Mesendoderm (in vitro differentiated cells): ENCODE data around the gene TMEFF1.

Experiments
- DNase-seq: peaks from one replicate; pipeline ENCODE4 v3.0.0; 2013
- H2AK5ac ChIP-seq: 2 replicates; pipeline ENCODE4 v1.6.1; 2013; ENCODE audit warnings: low read length, inconsistent platforms
- H2BK120ac ChIP-seq: 2 replicates; pipeline ENCODE4 v1.6.1; 2013; ENCODE audit warnings: low read depth, mild to moderate bottlenecking, low read length, moderate library complexity, mixed read lengths
- H2BK15ac ChIP-seq: replicated peaks from 2 replicates; pipeline ENCODE4 v1.6.1; 2013; ENCODE audit warnings: low read depth, mild to moderate bottlenecking, moderate library complexity
- H2BK5ac ChIP-seq: 2 replicates; pipeline ENCODE4 v1.6.1; 2013; ENCODE audit warnings: low read length, inconsistent platforms
- H3K18ac ChIP-seq: 2 replicates; pipeline ENCODE4 v1.6.1; 2013; ENCODE audit warnings: mild to moderate bottlenecking, low read length, mixed read lengths
- H3K23ac ChIP-seq: one replicate; pipeline ENCODE4 v1.6.1; 2013; ENCODE audit warnings: low read length
- H3K27ac ChIP-seq: 2 replicates; pipeline ENCODE4 v1.5.1; 2013; ENCODE audit warnings: low read depth, mild to moderate bottlenecking, inconsistent platforms, low read length, moderate library complexity
- H3K27me3 ChIP-seq: 2 replicates; pipeline ENCODE4 v1.6.1; 2013; ENCODE audit warnings: low read length, control low read depth, mild to moderate bottlenecking, inconsistent platforms; ENCODE audit not compliant: insufficient read depth, poor library complexity
- H3K36me3 ChIP-seq: 2 replicates; pipeline ENCODE4 v1.6.1; 2013; ENCODE audit warnings: low read length, inconsistent platforms; ENCODE audit not compliant: control insufficient read depth, insufficient read depth
- H3K4ac ChIP-seq: one replicate; pipeline ENCODE4 v1.6.1; 2013; ENCODE audit warnings: low read depth, mild to moderate bottlenecking, low read length, moderate library complexity
- H3K4me1 ChIP-seq: 2 replicates; pipeline ENCODE4 v1.6.1; 2013; ENCODE audit warnings: low read depth, low read length, inconsistent platforms; ENCODE audit not compliant: control insufficient read depth
- H3K4me2 ChIP-seq: 2 replicates; pipeline ENCODE4 v1.6.1; 2013; ENCODE audit warnings: low read length
- H3K4me3 ChIP-seq: 2 replicates; pipeline ENCODE4 v1.5.1; 2013; ENCODE audit warnings: mild to moderate bottlenecking, low read length
- H3K56ac ChIP-seq: one replicate; pipeline ENCODE4 v1.6.1; 2013; ENCODE audit warnings: low read length
- H3K79me1 ChIP-seq: 2 replicates; pipeline ENCODE4 v1.6.1; 2013; ENCODE audit warnings: low read length, inconsistent platforms
- H3K79me2 ChIP-seq: 2 replicates; pipeline ENCODE4 v1.6.1; 2013; ENCODE audit warnings: mild to moderate bottlenecking, low read length; ENCODE audit not compliant: control insufficient read depth, insufficient read depth
- H3K9ac ChIP-seq: 2 replicates; pipeline ENCODE4 v1.6.1; 2013; ENCODE audit warnings: low read length, inconsistent platforms
- H4K5ac ChIP-seq: one replicate; pipeline ENCODE4 v1.6.1; 2013; ENCODE audit warnings: low read length
- H4K8ac ChIP-seq: one replicate; pipeline ENCODE4 v1.6.1; 2013; ENCODE audit warnings: low read depth, mild to moderate bottlenecking, control low read depth, low read length, moderate library complexity
- WGBS: extraction: QIAGEN DNeasy Blood & Tissue Kit; methylation state at CpG from one replicate; pipeline ENCODE4 v1.1.7; 2013; ENCODE audit warnings: low lambda C conversion rate, missing lambda C conversion rate; ENCODE audit not compliant: insufficient coverage; ENCODE audit errors: extremely low coverage; 5-methylcytosine and 5-hydroxymethylcytosine counted together

The TMEFF1 gene

DNA sequence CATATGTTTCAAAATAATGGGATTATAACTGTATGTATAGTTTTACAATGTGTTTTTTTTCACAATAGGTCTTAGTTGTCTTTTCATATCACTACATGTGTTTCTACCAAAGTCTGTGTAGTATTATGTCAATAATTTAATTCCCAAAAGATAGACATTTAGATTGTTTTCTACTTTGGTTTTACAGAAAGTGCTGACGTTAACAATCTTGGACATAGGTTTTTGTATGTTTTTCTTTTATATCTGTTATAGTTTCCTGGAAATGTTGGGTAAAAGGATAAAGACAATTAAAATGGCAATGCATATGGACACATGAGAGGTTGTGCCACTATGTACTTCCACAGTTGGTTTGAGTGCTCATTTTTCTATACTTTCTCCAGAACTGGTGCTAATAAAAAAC, 15.2 kb downstream of the TMEFF1 start:
- H2BK5ac ChIP-seq = no peak overlapping the region

DNA sequence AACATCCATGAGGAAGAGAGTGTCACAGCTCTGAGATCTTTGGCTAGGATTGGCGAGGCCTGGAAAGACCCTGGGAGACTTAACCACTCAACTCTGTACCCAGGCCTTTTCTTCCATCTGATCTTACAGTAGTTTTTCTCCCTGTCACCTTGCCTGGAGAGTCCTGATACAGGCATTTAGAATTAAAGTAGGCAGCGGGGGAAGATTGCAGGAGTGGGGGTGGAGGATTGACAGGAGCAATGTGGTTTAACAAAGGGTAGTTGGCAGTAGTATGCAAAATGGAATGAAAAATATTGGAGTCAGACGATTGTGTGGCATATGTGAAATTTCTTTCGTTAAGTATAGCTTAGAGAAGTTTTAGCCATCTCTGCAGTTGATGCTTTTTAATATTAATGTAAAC, 16.9 kb downstream of the TMEFF1 start:
- WGBS = no CpG with 5 or more reads among the region's 4 CpGs
- Histone ChIP-seq H2BK5ac (no peak overlapping the region), H4K8ac (no peak overlapping the region), H3K4ac (no peak overlapping the region), H4K5ac (no peak overlapping the region), H3K79me2 (peaks cover 44% of the 10 kb centered on the region), H3K27ac (no peak overlapping the region), H3K4me3 (no peak overlapping the region), H3K27me3 (no peaks in the 10 kb centered on the region), H3K56ac (no peak overlapping the region), H2BK120ac (no peak overlapping the region), H3K36me3 (no peaks in the 10 kb centered on the region), H3K9ac (peak overlapping the region; percentile 25), H3K23ac (no peak overlapping the region), H2AK5ac (no peak overlapping the region), H3K18ac (no peak overlapping the region), H2BK15ac (no peak overlapping the region), H3K4me2 (no peak overlapping the region), H3K4me1 (peaks cover 4% of the 10 kb centered on the region), H3K79me1 (peaks cover 11% of the 10 kb centered on the region)
- DNase-seq = no peak

More for the DNA sequence above, 15.2 kb downstream of the TMEFF1 start:
- H2BK120ac ChIP-seq = no peak overlapping the region
- H3K79me2 ChIP-seq = peaks cover 46% of the 10 kb centered on the region
- no peaks in the 10 kb centered on the region for H3K36me3 ChIP-seq
- peaks cover 9% of the 10 kb centered on the region for H3K79me1 ChIP-seq
- no peak overlapping the region for H3K4ac ChIP-seq
- H3K23ac ChIP-seq = no peak overlapping the region
- WGBS = no CpG with 5 or more reads among the region's 1 CpG
- H3K4me2 ChIP-seq = no peak overlapping the region
- no peak overlapping the region for H3K27ac ChIP-seq
- H3K4me1 ChIP-seq = peaks cover 4% of the 10 kb centered on the region
- H3K18ac ChIP-seq = no peak overlapping the region
- DNase-seq = no peak
- H3K4me3 ChIP-seq = no peak overlapping the region
- H3K27me3 ChIP-seq = no peaks in the 10 kb centered on the region
- no peak overlapping the region for H3K9ac ChIP-seq
- no peak overlapping the region for H2AK5ac ChIP-seq
- H2BK15ac ChIP-seq = no peak overlapping the region
- no peak overlapping the region for H3K56ac ChIP-seq
- no peak overlapping the region for H4K8ac ChIP-seq
- H4K5ac ChIP-seq = no peak overlapping the region

DNA sequence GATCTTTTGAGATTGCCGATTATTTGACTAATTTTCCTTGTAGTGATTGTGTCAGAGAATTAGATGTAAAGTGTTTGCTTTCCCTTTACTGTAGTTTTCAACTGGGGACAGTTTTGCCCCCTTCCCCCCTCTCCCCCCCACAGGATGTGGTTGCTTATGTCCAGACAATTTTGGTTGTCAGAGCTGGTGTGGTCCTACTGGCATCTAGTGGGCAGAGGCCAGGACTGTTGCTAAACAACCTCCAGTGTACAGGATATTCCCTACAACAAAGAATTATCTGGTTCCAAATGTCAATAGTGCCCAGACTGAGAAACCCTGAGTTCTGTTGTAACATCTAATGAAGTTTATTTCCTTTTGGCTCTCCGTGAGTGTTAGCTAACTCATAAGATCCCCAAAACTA, 20.0 kb downstream of the TMEFF1 start:
- Histone ChIP-seq H3K79me1 (peaks cover 16% of the 10 kb centered on the region), H3K23ac (no peak overlapping the region), H3K56ac (no peak overlapping the region), H3K18ac (peak overlapping the region; percentile 51), H3K9ac (no peak overlapping the region), H3K27ac (no peak overlapping the region), H3K4me3 (no peak overlapping the region), H3K36me3 (no peaks in the 10 kb centered on the region), H3K4me2 (no peak overlapping the region), H3K27me3 (no peaks in the 10 kb centered on the region), H3K79me2 (peaks cover 44% of the 10 kb centered on the region), H4K5ac (no peak overlapping the region), H4K8ac (no peak overlapping the region), H3K4me1 (peaks cover 4% of the 10 kb centered on the region), H2AK5ac (no peak overlapping the region), H3K4ac (no peak overlapping the region), H2BK120ac (no peak overlapping the region), H2BK5ac (no peak overlapping the region), H2BK15ac (no peak overlapping the region)
- WGBS = no CpG with 5 or more reads among the region's 2 CpGs
- no peak for DNase-seq

DNA sequence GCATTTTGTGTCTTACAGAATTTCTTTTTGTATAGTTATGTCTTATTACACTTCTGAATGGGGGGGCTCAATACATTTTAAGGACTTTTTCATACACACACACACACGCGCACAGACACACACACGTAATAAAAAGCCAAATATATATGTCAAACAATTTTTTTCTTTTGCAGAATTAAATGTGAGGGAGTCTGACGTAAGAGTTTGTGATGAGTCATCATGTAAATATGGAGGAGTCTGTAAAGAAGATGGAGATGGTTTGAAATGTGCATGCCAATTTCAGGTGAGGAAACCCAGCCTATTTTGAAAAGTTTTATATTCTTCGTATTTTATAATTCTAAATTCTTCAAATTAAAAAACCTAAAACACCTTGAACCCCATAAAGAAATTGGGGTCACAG, 25.6 kb downstream of the TMEFF1 start:
- H3K79me2 ChIP-seq = peaks cover 21% of the 10 kb centered on the region
- H2BK5ac ChIP-seq = no peak overlapping the region
- no peak overlapping the region for H2BK120ac ChIP-seq
- H2BK15ac ChIP-seq = no peak overlapping the region
- no peak overlapping the region for H3K4ac ChIP-seq
- H3K18ac ChIP-seq = no peak overlapping the region
- no peak overlapping the region for H3K27ac ChIP-seq
- no peaks in the 10 kb centered on the region for H3K4me1 ChIP-seq
- H3K4me3 ChIP-seq = no peak overlapping the region
- no peaks in the 10 kb centered on the region for H3K27me3 ChIP-seq
- no peak overlapping the region for H3K4me2 ChIP-seq
- H3K23ac ChIP-seq = no peak overlapping the region
- H3K9ac ChIP-seq = no peak overlapping the region
- no peak overlapping the region for H2AK5ac ChIP-seq
- H4K8ac ChIP-seq = no peak overlapping the region
- peaks cover 12% of the 10 kb centered on the region for H3K79me1 ChIP-seq
- WGBS = no CpG with 5 or more reads among the region's 5 CpGs
- no peaks in the 10 kb centered on the region for H3K36me3 ChIP-seq
- no peak overlapping the region for H3K56ac ChIP-seq
- DNase-seq = no peak
- H4K5ac ChIP-seq = no peak overlapping the region

DNA sequence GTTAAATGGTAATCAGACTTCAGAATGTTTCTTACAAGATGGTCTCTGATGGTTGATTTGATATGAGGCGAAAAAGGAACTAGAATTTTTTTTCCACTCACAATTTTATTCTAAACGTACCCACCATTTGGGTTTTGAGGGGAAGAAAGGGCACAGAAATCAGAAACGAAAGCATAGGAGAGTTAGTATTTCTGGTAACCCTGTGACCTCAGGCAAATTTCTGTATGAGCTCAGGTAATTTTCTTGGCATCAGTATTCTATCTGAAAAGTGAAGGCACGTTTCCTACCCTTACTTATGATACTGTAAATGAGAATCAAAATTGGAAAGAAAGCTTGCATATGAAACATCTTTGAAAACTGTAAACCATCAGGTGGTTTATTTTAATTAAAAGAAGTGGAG, 26.5 kb downstream of the TMEFF1 start:
- no peak overlapping the region for H2BK5ac ChIP-seq
- H2BK15ac ChIP-seq = no peak overlapping the region
- no peaks in the 10 kb centered on the region for H3K36me3 ChIP-seq
- no peak overlapping the region for H3K23ac ChIP-seq
- H3K4me1 ChIP-seq = no peaks in the 10 kb centered on the region
- H3K9ac ChIP-seq = no peak overlapping the region
- H3K27me3 ChIP-seq = no peaks in the 10 kb centered on the region
- no peak overlapping the region for H3K4me2 ChIP-seq
- H2AK5ac ChIP-seq = no peak overlapping the region
- H3K4me3 ChIP-seq = no peak overlapping the region
- H2BK120ac ChIP-seq = no peak overlapping the region
- H3K18ac ChIP-seq = no peak overlapping the region
- H3K79me2 ChIP-seq = peaks cover 20% of the 10 kb centered on the region
- WGBS = no CpG with 5 or more reads among the region's 4 CpGs
- no peak overlapping the region for H3K56ac ChIP-seq
- H4K5ac ChIP-seq = no peak overlapping the region
- H3K4ac ChIP-seq = no peak overlapping the region
- no peak for DNase-seq
- H4K8ac ChIP-seq = no peak overlapping the region
- peaks cover 11% of the 10 kb centered on the region for H3K79me1 ChIP-seq
- no peak overlapping the region for H3K27ac ChIP-seq

DNA sequence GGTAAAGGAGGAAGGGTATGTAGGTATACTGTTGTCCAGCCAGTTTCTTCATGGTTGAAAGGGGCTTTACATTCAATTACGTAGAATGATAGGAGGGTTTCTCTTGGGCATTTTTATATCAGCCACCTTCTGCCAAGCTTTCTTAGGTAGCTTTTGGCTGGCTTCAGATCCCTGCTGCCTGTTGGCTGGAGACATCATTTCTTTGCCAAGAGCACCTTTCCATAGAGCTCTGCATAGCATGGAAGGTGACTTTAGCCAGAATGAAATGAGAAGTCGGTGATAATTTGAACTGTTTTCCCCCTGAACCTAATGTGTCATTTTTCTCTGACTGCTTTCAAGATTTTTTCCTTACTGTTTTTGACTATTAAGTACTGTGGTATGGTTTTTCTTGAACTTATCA, 26.9 kb downstream of the TMEFF1 start:
- Histone ChIP-seq H3K56ac (no peak overlapping the region), H4K8ac (no peak overlapping the region), H3K36me3 (no peaks in the 10 kb centered on the region), H3K9ac (no peak overlapping the region), H3K18ac (no peak overlapping the region), H3K23ac (no peak overlapping the region), H2BK15ac (no peak overlapping the region), H3K4me2 (no peak overlapping the region), H3K27me3 (no peaks in the 10 kb centered on the region), H3K79me1 (peaks cover 10% of the 10 kb centered on the region), H3K4ac (no peak overlapping the region), H4K5ac (no peak overlapping the region), H2AK5ac (no peak overlapping the region), H3K27ac (no peak overlapping the region), H2BK5ac (no peak overlapping the region), H2BK120ac (no peak overlapping the region), H3K4me1 (no peaks in the 10 kb centered on the region), H3K4me3 (no peak overlapping the region), H3K79me2 (peaks cover 17% of the 10 kb centered on the region)
- no peak for DNase-seq
- WGBS = no CpG with 5 or more reads among the region's 2 CpGs
